Nephron progenitor cell (in vitro differentiated cells): ENCODE measurements around the gene STK16.

Source experiments
- DNase-seq: peaks from one replicate; pipeline ENCODE4 v3.0.0; 2021
- H3K27ac Mint-ChIP-seq: 2 replicates; pipeline ENCODE4 v1.8.0; 2021; ENCODE audit warnings: mild to moderate bottlenecking, moderate library complexity, mixed read lengths
- H3K27me3 Mint-ChIP-seq: 2 replicates; pipeline ENCODE4 v1.8.0; 2021; ENCODE audit warnings: mild to moderate bottlenecking, low read depth, mixed read lengths; ENCODE audit not compliant: poor library complexity
- H3K36me3 Mint-ChIP-seq: 2 replicates; pipeline ENCODE4 v1.8.0; 2021; ENCODE audit warnings: low read depth, mixed read lengths
- H3K4me1 Mint-ChIP-seq: 2 replicates; pipeline ENCODE4 v1.8.0; 2021; ENCODE audit warnings: mixed read lengths
- H3K4me3 Mint-ChIP-seq: 2 replicates; pipeline ENCODE4 v1.8.0; 2021; ENCODE audit warnings: mild to moderate bottlenecking, moderate library complexity, mixed read lengths
- H3K9me3 Mint-ChIP-seq: 2 replicates; pipeline ENCODE4 v1.8.0; 2021; ENCODE audit warnings: mild to moderate bottlenecking, moderate library complexity, mixed read lengths
- CTCF ChIP-seq: fragments of 200-600 bp; sonication (generic); IDR thresholded peaks from 2 replicates; pipeline ENCODE4 v1.5.0; 2021; ENCODE audit warnings: antibody characterized with exemption

STK16 gene

GRCh38 chr2:219216535-219216915, 28.8 kb upstream of the STK16 start:
- Mint-ChIP-seq H3K4me1 (peaks cover 22% of the 10 kb centered on the region), H3K27ac (no peak overlapping the region), H3K36me3 (peaks cover 38% of the 10 kb centered on the region), H3K27me3 (no peaks in the 10 kb centered on the region), H3K9me3 (no peaks in the 10 kb centered on the region), H3K4me3 (peak overlapping the region; percentile 57)
- DNase-seq, result no peak
- no peak for TF ChIP-seq CTCF

GRCh38 chr2:219218217-219218731, 27.0 kb upstream of the STK16 start:
- H3K4me3 Mint-ChIP-seq, result peak overlapping the region; percentile 87

GRCh38 chr2:219218732-219219701, 26.3 kb upstream of the STK16 start, which contains the start of gene ABCB6:
Gene ABCB6, minus strand, starts transcription at chr2:219218958. Its CDS starts 285 bp downstream, at chr2:219218673.
- Mint-ChIP-seq H3K36me3 (peaks cover 34% of the 10 kb centered on the region), H3K27ac (peak within 1 kb of the TSS; percentile 83), H3K27me3 (no peaks in the 10 kb centered on the region), H3K4me1 (peaks cover 22% of the 10 kb centered on the region), H3K9me3 (no peaks in the 10 kb centered on the region), H3K4me3 (peak within 1 kb of the TSS; percentile 87)
- TF ChIP-seq CTCF, result no peak
- DNase-seq, result peak; percentile 93

More at GRCh38 chr2:219218217-219218731, 27.0 kb upstream of the STK16 start:
- H3K27ac Mint-ChIP-seq, result peak overlapping the region; percentile 72
- peaks cover 30% of the 10 kb centered on the region for H3K36me3 Mint-ChIP-seq
- no peaks in the 10 kb centered on the region for H3K27me3 Mint-ChIP-seq
- peaks cover 22% of the 10 kb centered on the region for H3K4me1 Mint-ChIP-seq
- peak; percentile 75 for DNase-seq
- no peak for TF ChIP-seq CTCF
- H3K9me3 Mint-ChIP-seq, result no peaks in the 10 kb centered on the region

- H3K9me3 Mint-ChIP-seq, result no peaks in the 10 kb centered on the region
- H3K27me3 Mint-ChIP-seq, result no peaks in the 10 kb centered on the region
- peak overlapping the region; percentile 70 for H3K27ac Mint-ChIP-seq
- peaks cover 34% of the 10 kb centered on the region for H3K36me3 Mint-ChIP-seq
- H3K4me3 Mint-ChIP-seq, result peak overlapping the region; percentile 29
- H3K4me1 Mint-ChIP-seq, result peaks cover 22% of the 10 kb centered on the region
- TF ChIP-seq CTCF, result no peak
- DNase-seq, result no peak
Measured at GRCh38 chr2:219219784-219220532, 25.3 kb upstream of the STK16 start.

GRCh38 chr2:219220652-219221402, 24.5 kb upstream of the STK16 start:
- no peak for DNase-seq
- peaks cover 22% of the 10 kb centered on the region for H3K4me1 Mint-ChIP-seq
- no peak for TF ChIP-seq CTCF
- H3K27me3 Mint-ChIP-seq, result no peaks in the 10 kb centered on the region
- H3K36me3 Mint-ChIP-seq, result peaks cover 43% of the 10 kb centered on the region
- no peaks in the 10 kb centered on the region for H3K9me3 Mint-ChIP-seq
- H3K27ac Mint-ChIP-seq, result no peak overlapping the region
- no peak overlapping the region for H3K4me3 Mint-ChIP-seq
